HepG2 (cell line): ENCODE results near the gene ZBTB46. TPM values are rescaled to one million over a fixed set of nuclear protein-coding genes. Genes with fewer than 3 reads are reported as not detected.

Experiments used
- GZF1 ChIP-seq: sonication (generic); formaldehyde crosslinking; IDR thresholded peaks from 2 replicates; pipeline ENCODE4 v1.5.1; 2020; ENCODE audit warnings: mild to moderate bottlenecking, missing genetic modification reagents
- KLF15 ChIP-seq: sonication (generic); formaldehyde crosslinking; IDR thresholded peaks from 2 replicates; pipeline ENCODE4 v1.8.1; 2023; ENCODE audit warnings: borderline replicate concordance, mild to moderate bottlenecking, inconsistent platforms, missing genetic modification reagents, mixed read lengths
- REST ChIP-seq, 2 experiments: IDR thresholded peaks; 2 replicates each; pipeline ENCODE4 v1.6.1; 2011 to 2012; ENCODE audit warnings: low read length in 2 of 2, borderline replicate concordance in 1 of 2, low read depth in 1 of 2, mild to moderate bottlenecking in 1 of 2, moderate library complexity in 1 of 2
- TBL1XR1 ChIP-seq: fragments of 150-350 bp; IDR thresholded peaks from 2 replicates; pipeline ENCODE4 v1.6.1; 2014; ENCODE audit warnings: borderline replicate concordance, low read length; ENCODE audit not compliant: partially characterized antibody
- ZNF101 ChIP-seq: sonication (generic); formaldehyde crosslinking; IDR thresholded peaks from 2 replicates; pipeline ENCODE4 v1.4.0; 2020; ENCODE audit warnings: mild to moderate bottlenecking, low read depth, missing genetic modification reagents, borderline replicate concordance
- ZNF605 ChIP-seq: sonication (generic); formaldehyde crosslinking; IDR thresholded peaks from 2 replicates; pipeline ENCODE4 v1.8.0; 2022; ENCODE audit warnings: mild to moderate bottlenecking, missing genetic modification reagents
- ZNF780A ChIP-seq: sonication (generic); formaldehyde crosslinking; IDR thresholded peaks from 2 replicates; pipeline ENCODE4 v1.8.0; 2022; ENCODE audit warnings: mild to moderate bottlenecking, missing genetic modification reagents, moderate library complexity
- ZSCAN25 ChIP-seq: sonication (generic); formaldehyde crosslinking; IDR thresholded peaks from 2 replicates; pipeline ENCODE4 v1.8.0; 2022; ENCODE audit warnings: mild to moderate bottlenecking, missing genetic modification reagents
- polyA plus RNA-seq, 8 experiments: library from polyadenylated mRNA; depleted of rRNA in 3 of 8; stranded (reverse) in 7 of 8; unstranded in 1 of 8; fragments of >200 nt; fragmentation: Illumina TruSeq in 4 of 8; extraction: Trizol in 4 of 8; gene quantifications; 2 replicates each; pipeline versions ENCODE4 v1.2.1 to v1.2.3, GENCODE V29; 2011 to 2016; ENCODE audit warnings: low read depth in 4 of 8, missing spikeins in 1 of 8, mixed read lengths in 1 of 8; ENCODE audit not compliant: insufficient read depth in 1 of 8
- total RNA-seq, 5 experiments: library from RNA; depleted of rRNA; stranded (reverse); fragments of >200 nt; fragmentation: Illumina TruSeq; extraction: Trizol; gene quantifications; 2 replicates each; pipeline ENCODE4 v1.2.3, GENCODE V29; 2016; ENCODE audit warnings: low read depth in 1 of 5
- TF ChIP-seq, protein P1 (sequence below), 2 experiments: sonication (generic) in 1 of 2; formaldehyde crosslinking in 1 of 2; IDR thresholded peaks; 2 replicates each; pipeline versions ENCODE4 v1.4.0 to v1.6.1; 2016 to 2020; ENCODE audit warnings: borderline replicate concordance in 1 of 2, low read depth in 1 of 2, mild to moderate bottlenecking in 1 of 2, missing genetic modification reagents in 1 of 2
- TF ChIP-seq, protein P2 (sequence below): sonication (generic); formaldehyde crosslinking; IDR thresholded peaks from 2 replicates; pipeline ENCODE4 v1.4.0; 2020; ENCODE audit warnings: mild to moderate bottlenecking, missing genetic modification reagents

ZBTB46 gene
- total and polyA plus RNA-seq, 2 of the 13 experiments (the other 11 are each of a cell fraction or from before 2014, with no cell fraction given): 1.6 to 13.5 TPM

GRCh38 chr20:63744574-63745423, 86.3 kb downstream of the ZBTB46 start (continued):
- TF ChIP-seq TBL1XR1 (no peak), ZNF605 (CRISPR knock-in tag) (no peak), KLF15 (no peak), ZSCAN25 (CRISPR knock-in tag) (0 out of 2 replicates have a peak, but pooled peaks have one; percentile 27), GZF1 (CRISPR knock-in tag) (peak; percentile 41; the same call in 1 of the 2 replicates), ZNF101 (no peak), ZNF780A (no peak), REST (IDR thresholded peaks at IDR 0.05; ENCODE audit: borderline replicate concordance in 1 of 2, low read depth in 1 of 2, low read length in 2 of 2) (no peak)
- TF ChIP-seq, protein P1, sequence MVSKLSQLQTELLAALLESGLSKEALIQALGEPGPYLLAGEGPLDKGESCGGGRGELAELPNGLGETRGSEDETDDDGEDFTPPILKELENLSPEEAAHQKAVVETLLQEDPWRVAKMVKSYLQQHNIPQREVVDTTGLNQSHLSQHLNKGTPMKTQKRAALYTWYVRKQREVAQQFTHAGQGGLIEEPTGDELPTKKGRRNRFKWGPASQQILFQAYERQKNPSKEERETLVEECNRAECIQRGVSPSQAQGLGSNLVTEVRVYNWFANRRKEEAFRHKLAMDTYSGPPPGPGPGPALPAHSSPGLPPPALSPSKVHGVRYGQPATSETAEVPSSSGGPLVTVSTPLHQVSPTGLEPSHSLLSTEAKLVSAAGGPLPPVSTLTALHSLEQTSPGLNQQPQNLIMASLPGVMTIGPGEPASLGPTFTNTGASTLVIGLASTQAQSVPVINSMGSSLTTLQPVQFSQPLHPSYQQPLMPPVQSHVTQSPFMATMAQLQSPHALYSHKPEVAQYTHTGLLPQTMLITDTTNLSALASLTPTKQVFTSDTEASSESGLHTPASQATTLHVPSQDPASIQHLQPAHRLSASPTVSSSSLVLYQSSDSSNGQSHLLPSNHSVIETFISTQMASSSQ (IDR thresholded peaks at IDR 0.05; ENCODE audit: low read depth): no peak
- TF ChIP-seq, protein P1 (CRISPR knock-in tag; IDR thresholded peaks at IDR 0.05; ENCODE audit: borderline replicate concordance): peak; percentile 61; the same call in 1 of the 2 replicates
- TF ChIP-seq, protein P2, sequence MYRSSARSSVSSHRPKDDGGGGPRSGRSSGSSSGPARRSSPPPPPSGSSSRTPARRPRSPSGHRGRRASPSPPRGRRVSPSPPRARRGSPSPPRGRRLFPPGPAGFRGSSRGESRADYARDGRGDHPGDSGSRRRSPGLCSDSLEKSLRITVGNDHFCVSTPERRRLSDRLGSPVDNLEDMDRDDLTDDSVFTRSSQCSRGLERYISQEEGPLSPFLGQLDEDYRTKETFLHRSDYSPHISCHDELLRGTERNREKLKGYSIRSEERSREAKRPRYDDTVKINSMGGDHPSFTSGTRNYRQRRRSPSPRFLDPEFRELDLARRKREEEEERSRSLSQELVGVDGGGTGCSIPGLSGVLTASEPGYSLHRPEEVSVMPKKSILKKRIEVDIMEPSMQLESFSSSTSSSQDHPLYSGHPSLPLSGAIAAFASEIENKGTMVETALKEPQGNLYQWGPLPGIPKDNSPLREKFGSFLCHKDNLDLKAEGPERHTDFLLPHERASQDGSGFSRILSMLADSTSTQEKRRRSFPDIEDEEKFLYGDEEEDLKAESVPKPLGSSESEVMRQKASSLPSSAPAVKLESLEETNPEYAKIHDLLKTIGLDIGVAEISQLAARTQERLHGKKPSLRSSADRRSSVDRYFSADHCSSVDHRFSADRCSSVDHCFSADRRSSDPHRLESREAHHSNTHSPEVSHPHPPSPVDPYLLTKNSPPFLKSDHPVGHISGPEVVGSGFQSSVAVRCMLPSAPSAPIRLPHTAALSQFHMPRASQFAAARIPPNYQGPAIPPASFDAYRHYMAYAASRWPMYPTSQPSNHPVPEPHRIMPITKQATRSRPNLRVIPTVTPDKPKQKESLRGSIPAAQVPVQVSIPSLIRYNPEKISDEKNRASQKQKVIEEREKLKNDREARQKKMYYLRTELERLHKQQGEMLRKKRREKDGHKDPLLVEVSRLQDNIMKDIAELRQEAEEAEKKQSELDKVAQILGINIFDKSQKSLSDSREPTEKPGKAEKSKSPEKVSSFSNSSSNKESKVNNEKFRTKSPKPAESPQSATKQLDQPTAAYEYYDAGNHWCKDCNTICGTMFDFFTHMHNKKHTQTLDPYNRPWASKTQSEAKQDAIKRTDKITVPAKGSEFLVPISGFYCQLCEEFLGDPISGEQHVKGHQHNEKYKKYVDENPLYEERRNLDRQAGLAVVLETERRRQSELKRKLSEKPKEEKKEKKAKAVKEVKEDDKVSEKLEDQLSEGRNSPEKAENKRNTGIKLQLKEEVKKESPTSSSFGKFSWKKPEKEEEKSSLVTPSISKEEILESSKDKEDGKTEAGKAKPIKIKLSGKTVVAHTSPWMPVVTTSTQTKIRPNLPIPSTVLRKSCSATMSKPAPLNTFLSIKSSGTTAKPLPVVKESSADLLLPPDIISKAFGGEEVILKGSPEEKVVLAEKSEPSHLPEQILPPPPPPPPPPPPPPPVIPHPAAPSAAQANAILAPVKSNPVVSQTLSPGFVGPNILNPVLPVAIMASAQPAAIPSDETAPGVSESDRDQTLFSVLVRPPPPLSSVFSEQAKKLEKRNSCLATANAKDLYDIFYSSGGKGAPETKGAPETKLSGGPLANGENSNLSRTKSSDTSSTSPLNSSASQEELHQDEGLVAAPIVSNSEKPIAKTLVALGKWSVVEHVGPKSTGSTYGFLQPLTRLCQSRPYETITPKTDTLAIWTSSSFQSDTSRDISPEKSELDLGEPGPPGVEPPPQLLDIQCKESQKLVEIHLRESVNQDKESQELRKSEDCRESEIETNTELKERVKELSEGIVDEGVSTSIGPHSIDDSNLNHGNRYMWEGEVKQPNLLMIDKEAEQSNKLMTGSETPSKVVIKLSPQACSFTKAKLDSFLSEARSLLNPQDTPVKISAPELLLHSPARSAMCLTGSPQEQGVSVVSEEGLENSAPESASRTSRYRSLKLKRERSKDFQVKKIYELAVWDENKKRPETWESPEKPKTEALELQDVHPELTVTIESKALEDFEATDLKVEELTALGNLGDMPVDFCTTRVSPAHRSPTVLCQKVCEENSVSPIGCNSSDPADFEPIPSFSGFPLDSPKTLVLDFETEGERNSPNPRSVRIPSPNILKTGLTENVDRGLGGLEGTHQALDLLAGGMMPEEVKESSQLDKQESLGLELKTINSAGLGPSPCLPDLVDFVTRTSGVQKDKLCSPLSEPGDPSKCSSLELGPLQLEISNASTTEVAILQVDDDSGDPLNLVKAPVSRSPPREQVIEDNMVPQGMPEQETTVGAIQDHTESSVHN: 0 out of 2 replicates have a peak, but pooled peaks have one; percentile 72
